ENCODE measurements around the gene C1orf159.

DNA sequence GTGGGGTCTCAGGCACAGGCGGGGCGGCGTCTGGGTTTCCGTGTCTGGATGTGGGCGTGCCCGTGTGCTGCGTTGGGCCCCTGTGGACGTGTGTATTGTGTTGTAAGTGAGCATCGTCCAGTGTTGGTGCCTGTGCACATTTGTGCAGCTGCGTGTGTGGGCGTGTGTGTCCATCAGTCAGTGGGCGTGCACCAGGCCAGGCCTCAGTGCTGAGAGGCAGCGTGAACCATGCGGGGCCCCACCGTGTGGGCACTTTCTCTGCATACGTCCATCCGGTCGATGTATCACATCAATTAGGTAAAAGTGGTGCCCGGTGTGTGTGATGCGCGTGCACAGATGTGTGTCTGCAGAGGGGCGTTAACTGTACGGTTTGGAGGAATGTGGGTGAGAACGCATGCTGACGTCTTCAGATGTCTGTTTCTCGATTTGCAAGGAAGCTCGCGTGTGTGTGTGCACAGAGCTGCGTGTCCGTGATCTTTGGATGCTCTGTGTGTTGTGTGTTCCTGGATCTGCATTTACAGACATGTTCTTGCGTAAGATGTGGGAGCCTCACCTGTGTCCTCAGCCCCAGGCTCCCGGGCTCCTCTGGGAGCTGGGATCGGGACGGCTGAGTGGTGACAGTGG lies 71.3 kb downstream of the C1orf159 start:
- TF ChIP-seq, protein P1, sequence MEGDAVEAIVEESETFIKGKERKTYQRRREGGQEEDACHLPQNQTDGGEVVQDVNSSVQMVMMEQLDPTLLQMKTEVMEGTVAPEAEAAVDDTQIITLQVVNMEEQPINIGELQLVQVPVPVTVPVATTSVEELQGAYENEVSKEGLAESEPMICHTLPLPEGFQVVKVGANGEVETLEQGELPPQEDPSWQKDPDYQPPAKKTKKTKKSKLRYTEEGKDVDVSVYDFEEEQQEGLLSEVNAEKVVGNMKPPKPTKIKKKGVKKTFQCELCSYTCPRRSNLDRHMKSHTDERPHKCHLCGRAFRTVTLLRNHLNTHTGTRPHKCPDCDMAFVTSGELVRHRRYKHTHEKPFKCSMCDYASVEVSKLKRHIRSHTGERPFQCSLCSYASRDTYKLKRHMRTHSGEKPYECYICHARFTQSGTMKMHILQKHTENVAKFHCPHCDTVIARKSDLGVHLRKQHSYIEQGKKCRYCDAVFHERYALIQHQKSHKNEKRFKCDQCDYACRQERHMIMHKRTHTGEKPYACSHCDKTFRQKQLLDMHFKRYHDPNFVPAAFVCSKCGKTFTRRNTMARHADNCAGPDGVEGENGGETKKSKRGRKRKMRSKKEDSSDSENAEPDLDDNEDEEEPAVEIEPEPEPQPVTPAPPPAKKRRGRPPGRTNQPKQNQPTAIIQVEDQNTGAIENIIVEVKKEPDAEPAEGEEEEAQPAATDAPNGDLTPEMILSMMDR (IDR thresholded peaks at IDR 0.05), result no peak
- no peak for TF ChIP-seq POLR2A (IDR thresholded peaks at IDR 0.05)
